ENCODE data around the gene KIAA1549. TPM values are rescaled to one million over a fixed set of nuclear protein-coding genes. Genes with fewer than 3 reads are reported as not detected.

Gene KIAA1549
- total RNA-seq, 4 donors from 2014 or later = 0.11 to 2.1 (median 0.28) TPM

GRCh38 chr7:138852469-138852868 is 128.7 kb downstream of the KIAA1549 start:
- peaks cover 0 to 3% (median 0%) of the 10 kb centered on the region in 3 donors for H3K9me3 ChIP-seq
- no peaks in the 10 kb centered on the region for H3K36me3 ChIP-seq
- no peaks in the 10 kb centered on the region for H3K27me3 ChIP-seq
- 88 to 94% methylated on average over 5 of the region's 5 CpGs for WGBS, 2 donors
- no peak for DNase-seq
- intact Hi-C loops (cut with DNase I) = no loop called here
- no peak overlapping the region for H3K4me3 ChIP-seq
- H3K27ac ChIP-seq = no peak overlapping the region
- TF ChIP-seq POLR2A (IDR thresholded peaks at IDR 0.05) = no peak
- TF ChIP-seq CTCF (IDR thresholded peaks at IDR 0.05) = no peak
- no peaks in the 10 kb centered on the region for H3K4me1 ChIP-seq

GRCh38 chr7:138849701-138850100 is 131.5 kb downstream of the KIAA1549 start:
- TF ChIP-seq CTCF (IDR thresholded peaks at IDR 0.05) (no peak), POLR2A (IDR thresholded peaks at IDR 0.05) (no peak)
- intact Hi-C loops (cut with DNase I) = no loop called here
- WGBS, 2 donors = 95 to 98% methylated on average over 5 of the region's 5 CpGs
- H3K4me3 ChIP-seq = no peak overlapping the region
- no peaks in the 10 kb centered on the region for H3K27me3 ChIP-seq
- no peak for DNase-seq
- no peak overlapping the region for H3K27ac ChIP-seq
- no peaks in the 10 kb centered on the region for H3K4me1 ChIP-seq
- no peaks in the 10 kb centered on the region for H3K36me3 ChIP-seq
- H3K9me3 ChIP-seq = no peaks in the 10 kb centered on the region

- Histone ChIP-seq H3K9me3 (no peaks in the 10 kb centered on the region), H3K4me1 (no peaks in the 10 kb centered on the region), H3K27me3 (no peaks in the 10 kb centered on the region), H3K27ac (no peak overlapping the region), H3K36me3 (no peaks in the 10 kb centered on the region), H3K4me3 (no peak overlapping the region)
- no peak for DNase-seq
- TF ChIP-seq CTCF (IDR thresholded peaks at IDR 0.05) = no peak
- TF ChIP-seq POLR2A (IDR thresholded peaks at IDR 0.05) = no peak
- 53 to 61% methylated on average over 3 of the region's 3 CpGs for WGBS, 2 donors
- intact Hi-C loops (cut with DNase I) = no loop called here
Observed at GRCh38 chr7:138848056-138848980, 132.9 kb downstream of the KIAA1549 start.

- WGBS, 2 donors = 26 to 29% methylated on average over 2 of the region's 2 CpGs
- no peak overlapping the region for H3K4me3 ChIP-seq
- intact Hi-C loops (cut with DNase I) = no loop called here
Observed at GRCh38 chr7:138845711-138846110, 135.5 kb downstream of the KIAA1549 start.

More at GRCh38 chr7:138845711-138846110, 135.5 kb downstream of the KIAA1549 start:
- no peaks in the 10 kb centered on the region for H3K27me3 ChIP-seq
- TF ChIP-seq CTCF (IDR thresholded peaks at IDR 0.05) = no peak
- TF ChIP-seq POLR2A (IDR thresholded peaks at IDR 0.05) = no peak
- no peaks in the 10 kb centered on the region for H3K4me1 ChIP-seq
- DNase-seq = no peak
- no peaks in the 10 kb centered on the region for H3K36me3 ChIP-seq
- no peaks in the 10 kb centered on the region for H3K9me3 ChIP-seq
- H3K27ac ChIP-seq = no peak overlapping the region
